HepG2 (cell line): ENCODE results near the gene ARSH. TPM values are rescaled to one million over a fixed set of nuclear protein-coding genes. Genes with fewer than 3 reads are reported as not detected.

Experiments
- ATAC-seq: fragments of 200-7000 bp; cut with Tn5 transposase; 3 replicates; pipeline ENCODE4 v1.9.1; 2020; ENCODE audit warnings: mild to moderate bottlenecking, moderate library complexity
- BruUV-seq: library from RNA; stranded (reverse); fragments of 400-500 nt; replicated peaks from 2 replicates; lab custom pipeline; 2021; lab: Mats Ljungman, UMichigan
- CTCF ChIA-PET: fragments of 300-600 bp; formaldehyde crosslinking; extraction: SDS; loops from one replicate; lab custom pipeline; 2021; ENCODE audit warnings: low total read pairs, inconsistent platforms, low intra/inter-chr PET ratio; lab: Yijun Ruan, JAX
- POLR2A ChIA-PET: fragments of 350-600 bp; sonication (Branson Sonifier 250); formaldehyde crosslinking; loops from one replicate; lab custom pipeline; 2020; ENCODE audit warnings: antibody characterized with exemption, inconsistent platforms; lab: Yijun Ruan, JAX
- DNase-seq: peaks from one replicate; pipeline ENCODE4 v3.0.0-alpha.2; 2015; ENCODE audit warnings: low spot score
- FAIRE-seq: peaks from 3 replicates; lab custom pipeline; 2011; peaks lifted over from hg19 to GRCh38; lab: Jason Lieb, UNC
- H2AFZ ChIP-seq: one replicate; pipeline ENCODE4 v1.6.1; 2011; ENCODE audit warnings: low read length, inconsistent platforms
- H3K27ac ChIP-seq: fragments of 300-600 bp; 3 replicates; pipeline ENCODE4 v1.8.0; 2011; ENCODE audit warnings: mixed run types, mild to moderate bottlenecking, mixed read lengths, low read length, inconsistent platforms; ENCODE audit not compliant: insufficient read depth; ENCODE audit errors: extremely low read length
- H3K27me3 ChIP-seq, 2 experiments: fragments of 200-600 bp in 1 of 2; 2 replicates in 1 of 2; 3 replicates in 1 of 2; pipeline versions ENCODE4 v1.6.0 to v1.8.0; 2011; ENCODE audit warnings: low read length in 2 of 2, mild to moderate bottlenecking in 2 of 2, moderate library complexity in 2 of 2, inconsistent platforms in 1 of 2; ENCODE audit not compliant: insufficient read depth in 2 of 2, control insufficient read depth in 1 of 2
- H3K36me3 ChIP-seq, 2 experiments: fragments of 200-600 bp in 1 of 2; replicated peaks in 1 of 2; 2 replicates in 1 of 2; 3 replicates in 1 of 2; pipeline versions ENCODE4 v1.5.1 to v1.8.0; 2011; ENCODE audit warnings: low read length in 2 of 2, inconsistent platforms in 1 of 2; ENCODE audit not compliant: insufficient read depth in 2 of 2, control insufficient read depth in 1 of 2
- H3K4me1 ChIP-seq: 2 replicates; pipeline ENCODE4 v1.5.1; 2012; ENCODE audit warnings: low read length, inconsistent platforms; ENCODE audit not compliant: insufficient read depth
- H3K4me2 ChIP-seq: 2 replicates; pipeline ENCODE4 v1.6.0; 2011; ENCODE audit warnings: low read depth, low read length, inconsistent platforms
- H3K4me3 ChIP-seq, 3 experiments: fragments of 200-600 bp in 1 of 3; sonication (generic), shearing (Covaris generic) in 1 of 3; replicated peaks in 1 of 3; 2 replicates each; pipeline ENCODE4 v1.5.1; 2011 to 2016; ENCODE audit warnings: low read length in 3 of 3, inconsistent platforms in 2 of 3, low read depth in 2 of 3, mild to moderate bottlenecking in 2 of 3, control low read depth in 1 of 3, mixed read lengths in 1 of 3; ENCODE audit not compliant: insufficient read depth in 1 of 3
- H3K79me2 ChIP-seq: one replicate; pipeline ENCODE4 v1.6.1; 2011; ENCODE audit warnings: low read length, inconsistent platforms; ENCODE audit not compliant: insufficient read depth
- H3K9ac ChIP-seq: 2 replicates; pipeline ENCODE4 v1.6.0; 2011; ENCODE audit warnings: mild to moderate bottlenecking, low read depth, low read length, inconsistent platforms; ENCODE audit not compliant: insufficient read depth
- H3K9me3 ChIP-seq: 2 replicates; pipeline ENCODE4 v1.5.1; 2012; ENCODE audit warnings: mild to moderate bottlenecking, low read length
- H4K20me1 ChIP-seq: 2 replicates; pipeline ENCODE4 v1.6.0; 2011; ENCODE audit warnings: inconsistent platforms, mild to moderate bottlenecking, low read length, moderate library complexity; ENCODE audit not compliant: insufficient read depth
- ADNP ChIP-seq: sonication (generic); formaldehyde crosslinking; IDR thresholded peaks from 2 replicates; pipeline ENCODE4 v1.4.0; 2020; ENCODE audit warnings: missing genetic modification reagents
- CAMTA2 ChIP-seq: sonication (generic); formaldehyde crosslinking; IDR thresholded peaks from 2 replicates; pipeline ENCODE4 v1.4.0; 2020; ENCODE audit warnings: mild to moderate bottlenecking, missing genetic modification reagents, borderline replicate concordance
- HMGA1 ChIP-seq: sonication (generic); formaldehyde crosslinking; conservative IDR thresholded peaks from 2 replicates; pipeline ENCODE4 v1.4.0; 2020; ENCODE audit warnings: missing genetic modification reagents
- HMGXB4 ChIP-seq, 2 experiments: sonication (generic) in 1 of 2; formaldehyde crosslinking in 1 of 2; IDR thresholded peaks; 2 replicates each; pipeline versions ENCODE4 v1.4.0 to v1.6.1; 2018 to 2020; ENCODE audit warnings: missing genetic modification reagents in 2 of 2, borderline replicate concordance in 1 of 2, low read depth in 1 of 2, mild to moderate bottlenecking in 1 of 2, missing biosample characterization in 1 of 2
- KLF11 ChIP-seq: IDR thresholded peaks from 2 replicates; pipeline ENCODE4 v1.6.1; 2016; ENCODE audit warnings: missing compliant biosample characterization
- MED13 ChIP-seq: sonication (generic); formaldehyde crosslinking; IDR thresholded peaks from 2 replicates; pipeline ENCODE4 v1.5.0; 2020; ENCODE audit warnings: missing genetic modification reagents
- NR2F2 ChIP-seq: IDR thresholded peaks from 2 replicates; pipeline ENCODE4 v1.6.1; 2012; ENCODE audit warnings: low read depth, inconsistent platforms, borderline replicate concordance
- NR2F6 ChIP-seq, 2 experiments: IDR thresholded peaks; 2 replicates each; pipeline ENCODE4 v1.6.1; 2016; ENCODE audit warnings: antibody characterized with exemption in 1 of 2, mild to moderate bottlenecking in 1 of 2
- RAD51 ChIP-seq: fragments of 450-650 bp; IDR thresholded peaks from 2 replicates; pipeline ENCODE4 v1.6.1; 2016; ENCODE audit warnings: borderline replicate concordance
- RXRB ChIP-seq: IDR thresholded peaks from 2 replicates; pipeline ENCODE4 v1.6.1; 2016; ENCODE audit warnings: borderline replicate concordance, missing genetic modification reagents, missing compliant biosample characterization
- SMAD9 ChIP-seq: sonication (generic); formaldehyde crosslinking; IDR thresholded peaks from 2 replicates; pipeline ENCODE4 v1.5.1; 2020; ENCODE audit warnings: mild to moderate bottlenecking, missing genetic modification reagents
- TARDBP ChIP-seq: sonication (generic); formaldehyde crosslinking; IDR thresholded peaks from 2 replicates; pipeline ENCODE4 v1.8.0; 2022; ENCODE audit warnings: mild to moderate bottlenecking, missing genetic modification reagents
- TBX2 ChIP-seq: sonication (generic); formaldehyde crosslinking; IDR thresholded peaks from 2 replicates; pipeline ENCODE4 v1.5.0; 2020; ENCODE audit warnings: missing genetic modification reagents, mild to moderate bottlenecking, borderline replicate concordance
- TCF12 ChIP-seq, 2 experiments: fragments of 450-650 bp in 1 of 2; sonication (generic) in 1 of 2; formaldehyde crosslinking in 1 of 2; IDR thresholded peaks; 2 replicates each; pipeline versions ENCODE4 v1.6.1 to v1.8.0; 2017 to 2022; ENCODE audit warnings: antibody characterized with exemption in 1 of 2, mild to moderate bottlenecking in 1 of 2, missing genetic modification reagents in 1 of 2, moderate library complexity in 1 of 2
- ZEB1 ChIP-seq: IDR thresholded peaks from 2 replicates; pipeline ENCODE4 v1.6.1; 2012; ENCODE audit warnings: mild to moderate bottlenecking, low read depth, inconsistent platforms; ENCODE audit not compliant: insufficient replicate concordance
- ZMYM2 ChIP-seq: sonication (generic); formaldehyde crosslinking; IDR thresholded peaks from 2 replicates; pipeline ENCODE4 v1.8.0; 2022; ENCODE audit warnings: mild to moderate bottlenecking, missing genetic modification reagents
- ZNF282 ChIP-seq: fragments of 450-650 bp; IDR thresholded peaks from 2 replicates; pipeline ENCODE4 v1.6.1; 2018; ENCODE audit not compliant: partially characterized antibody
- ZNF3 ChIP-seq: IDR thresholded peaks from 2 replicates; pipeline ENCODE4 v1.7.0; 2017; ENCODE audit warnings: inconsistent platforms
- ZNF512B ChIP-seq: sonication (generic); formaldehyde crosslinking; IDR thresholded peaks from 2 replicates; pipeline ENCODE4 v1.5.1; 2020; ENCODE audit warnings: missing genetic modification reagents, mild to moderate bottlenecking, borderline replicate concordance
- ZNF550 ChIP-seq: sonication (generic); formaldehyde crosslinking; IDR thresholded peaks from 2 replicates; pipeline ENCODE4 v1.4.0; 2020; ENCODE audit warnings: mild to moderate bottlenecking, missing genetic modification reagents, borderline replicate concordance
- ZNF580 ChIP-seq: IDR thresholded peaks from 2 replicates; pipeline ENCODE4 v1.6.1; 2016; ENCODE audit warnings: low read depth, borderline replicate concordance
- WGBS: methylation state at CpG from one replicate; pipeline ENCODE4 v1.1.6; 2017; ENCODE audit warnings: low lambda C conversion rate; 5-methylcytosine and 5-hydroxymethylcytosine counted together
- in situ Hi-C: cut with HindIII; loops from 2 replicates; pipeline ENCODE4 v1.10.0; 2017; ENCODE audit warnings: low pct_unique_long_range_greater_than_20kb; ENCODE audit not compliant: extremely low pct_ligation_motif_present
- intact Hi-C: fragments of 100-400 bp; cut with micrococcal nuclease; formaldehyde crosslinking; loops from one replicate; pipeline ENCODE4 v1.10.0; 2022; ENCODE audit not compliant: unreplicated experiment
- polyA plus RNA-seq, 8 experiments: library from polyadenylated mRNA; depleted of rRNA in 3 of 8; stranded (reverse) in 7 of 8; unstranded in 1 of 8; fragments of >200 nt; fragmentation: Illumina TruSeq in 4 of 8; extraction: Trizol in 4 of 8; gene quantifications; 2 replicates each; pipeline versions ENCODE4 v1.2.1 to v1.2.3, GENCODE V29; 2011 to 2016; ENCODE audit warnings: low read depth in 4 of 8, missing spikeins in 1 of 8, mixed read lengths in 1 of 8; ENCODE audit not compliant: insufficient read depth in 1 of 8
- total RNA-seq, 5 experiments: library from RNA; depleted of rRNA; stranded (reverse); fragments of >200 nt; fragmentation: Illumina TruSeq; extraction: Trizol; gene quantifications; 2 replicates each; pipeline ENCODE4 v1.2.3, GENCODE V29; 2016; ENCODE audit warnings: low read depth in 1 of 5

ARSH gene
- total and polyA plus RNA-seq, 2 of the 13 experiments (the other 11 are each of a cell fraction or from before 2014, with no cell fraction given), result not detected

- 0 out of 2 replicates have a peak, but pooled peaks have one; percentile 37 for TF ChIP-seq NR2F2
- peak; percentile 54 for TF ChIP-seq NR2F6 (IDR thresholded peaks at IDR 0.05)
- peak; percentile 76 for TF ChIP-seq NR2F6 (CRISPR knock-in tag; IDR thresholded peaks at IDR 0.05)
- TF ChIP-seq RXRB, result peak; percentile 20; the same call in 1 of the 2 replicates
- TF ChIP-seq ZMYM2 (CRISPR knock-in tag), result no peak
These were observed 37.9 kb downstream of the ARSH start (continued) for GRCh38 chrX:3044196-3044595.

GRCh38 chrX:3044671-3045070 lies 38.3 kb downstream of the ARSH start:
- 21% methylated on average over 6 of the region's 6 CpGs for whole genome bisulfite sequencing
- Histone ChIP-seq H3K36me3 (no peaks in the 10 kb centered on the region), H3K4me1 (peaks cover 35% of the 10 kb centered on the region), H3K27me3 (no peaks in the 10 kb centered on the region), H3K9me3 (no peaks in the 10 kb centered on the region), H3K79me2 (no peaks in the 10 kb centered on the region), H3K27ac (no peak overlapping the region), H2AFZ (no peak overlapping the region), H3K4me3 (no peak overlapping the region), H4K20me1 (no peaks in the 10 kb centered on the region), H3K9ac (no peak overlapping the region), H3K4me2 (peak overlapping the region; percentile 42)
- DNase-seq, result no peak
- FAIRE-seq, result no peak
- ChIA-PET CTCF (no interaction called here), POLR2A (no interaction called here)
- TF ChIP-seq KLF11 (no peak), TBX2 (CRISPR knock-in tag) (no peak), ZNF512B (CRISPR knock-in tag) (no peak), ZEB1 (no peak), SMAD9 (CRISPR knock-in tag) (no peak), TARDBP (CRISPR knock-in tag) (no peak), ZNF282 (no peak), HMGA1 (no peak), ZNF3 (no peak), MED13 (CRISPR knock-in tag) (no peak), RAD51 (no peak), ADNP (no peak), TCF12 (IDR thresholded peaks at IDR 0.05) (no peak), TCF12 (CRISPR knock-in tag; IDR thresholded peaks at IDR 0.05) (no peak), ZNF580 (CRISPR knock-in tag) (no peak), HMGXB4 (CRISPR knock-in tag; IDR thresholded peaks at IDR 0.05; ENCODE audit: borderline replicate concordance in 1 of 2, low read depth in 1 of 2) (no peak), ZNF550 (no peak), CAMTA2 (CRISPR knock-in tag) (no peak)
- in situ Hi-C loops (no loop called here), intact Hi-C loops (no loop called here)
- BruUV-seq, result no TSS peak
- ATAC-seq, result no peak
